H1 (cell line): ENCODE data around the gene ASB7. TPM values are rescaled to one million over a fixed set of nuclear protein-coding genes. Genes with fewer than 3 reads are reported as not detected.

Experiments used
- CTCF ChIA-PET: fragments of 300-600 bp; sonication (Branson Sonifier 250); formaldehyde crosslinking; loops from one replicate; lab custom pipeline; 2021; ENCODE audit not compliant: partially characterized antibody; lab: Charles Lee
- POLR2A ChIA-PET: fragments of 300-600 bp; sonication (Branson Sonifier 250); formaldehyde crosslinking; loops from one replicate; lab custom pipeline; 2021; ENCODE audit warnings: inconsistent platforms; ENCODE audit not compliant: partially characterized antibody; lab: Charles Lee
- DNase-seq, 2 experiments: peaks; one replicate each; pipeline versions ENCODE4 v3.0.0 to v3.0.0-alpha.2; 2010 to 2022; ENCODE audit warnings: low spot score in 2 of 2, low read depth in 1 of 2, mixed read lengths in 1 of 2
- FAIRE-seq: peaks from 2 replicates; lab custom pipeline; 2011; peaks lifted over from hg19 to GRCh38; lab: Jason Lieb, UNC
- H2AFZ ChIP-seq: 2 replicates; pipeline ENCODE4 v1.8.1; 2012; ENCODE audit warnings: low read length, inconsistent platforms
- H2AK5ac ChIP-seq: 2 replicates; pipeline ENCODE4 v1.6.1; 2013; ENCODE audit warnings: low read depth, low read length
- H2BK120ac ChIP-seq: replicated peaks from 2 replicates; pipeline ENCODE3; 2013; ENCODE audit warnings: low read depth, low read length, inconsistent platforms
- H2BK12ac ChIP-seq: 2 replicates; pipeline ENCODE4 v1.6.1; 2013; ENCODE audit warnings: low read depth, low read length
- H2BK15ac ChIP-seq: 2 replicates; pipeline ENCODE4 v1.6.1; 2013; ENCODE audit warnings: low read length
- H2BK20ac ChIP-seq: 2 replicates; pipeline ENCODE4 v1.6.1; 2013; ENCODE audit warnings: low read length
- H2BK5ac ChIP-seq: 2 replicates; pipeline ENCODE4 v1.6.1; 2013; ENCODE audit warnings: low read depth, low read length
- H3K14ac ChIP-seq: 2 replicates; pipeline ENCODE4 v1.6.1; 2013; ENCODE audit warnings: inconsistent platforms; ENCODE audit not compliant: insufficient read length
- H3K18ac ChIP-seq: 2 replicates; pipeline ENCODE4 v1.6.1; 2013; ENCODE audit warnings: low read length; ENCODE audit errors: extremely low read depth
- H3K23ac ChIP-seq: 2 replicates; pipeline ENCODE4 v1.6.1; 2013; ENCODE audit warnings: inconsistent platforms; ENCODE audit not compliant: insufficient read length
- H3K23me2 ChIP-seq: 2 replicates; pipeline ENCODE4 v1.6.1; 2013; ENCODE audit warnings: low read depth, low read length
- H3K27ac ChIP-seq: 2 replicates; pipeline ENCODE4 v1.6.1; 2011; ENCODE audit warnings: low read depth, low read length, inconsistent platforms
- H3K27me3 ChIP-seq, 4 experiments: replicated peaks in 1 of 4; 1 replicate in 1 of 4; 2 replicates in 3 of 4; pipeline versions ENCODE4 v1.6.1 to v1.8.1; 2011 to 2013; ENCODE audit warnings: low read length in 3 of 4, mild to moderate bottlenecking in 3 of 4, inconsistent platforms in 2 of 4, mixed read lengths in 2 of 4, moderate library complexity in 1 of 4; ENCODE audit not compliant: control insufficient read depth in 3 of 4, insufficient read depth in 3 of 4; ENCODE audit errors: extremely low read depth in 1 of 4
- H3K36me3 ChIP-seq, 4 experiments: 2 replicates each; pipeline versions ENCODE4 v1.6.1 to v1.8.1; 2011 to 2013; ENCODE audit warnings: mild to moderate bottlenecking in 4 of 4, low read length in 3 of 4, moderate library complexity in 2 of 4, control low read depth in 1 of 4, inconsistent platforms in 1 of 4; ENCODE audit not compliant: insufficient read depth in 4 of 4, control insufficient read depth in 2 of 4
- H3K4ac ChIP-seq: replicated peaks from 2 replicates; pipeline ENCODE3; 2013; ENCODE audit warnings: low read length, low read depth, mixed read lengths, inconsistent platforms; ENCODE audit not compliant: insufficient read length
- H3K4me1 ChIP-seq, 4 experiments: replicated peaks in 1 of 4; 1 replicate in 1 of 4; 2 replicates in 3 of 4; pipeline versions ENCODE4 v1.6.1 to v1.8.1; 2011 to 2013; ENCODE audit warnings: low read length in 3 of 4, inconsistent platforms in 2 of 4, mixed read lengths in 1 of 4; ENCODE audit not compliant: insufficient read depth in 4 of 4, control insufficient read depth in 3 of 4
- H3K4me2 ChIP-seq, 2 experiments: 2 replicates each; pipeline versions ENCODE4 v1.6.1 to v1.8.1; 2011 to 2013; ENCODE audit warnings: low read depth in 2 of 2, low read length in 2 of 2, control low read depth in 1 of 2, inconsistent platforms in 1 of 2, mild to moderate bottlenecking in 1 of 2; ENCODE audit not compliant: insufficient read depth in 1 of 2
- H3K4me3 ChIP-seq, 4 experiments: fragments of 200-600, 300-600 bp in 1 of 4; sonication (generic), shearing (Covaris generic), sonication (Bioruptor Twin) in 1 of 4; 2 replicates each; pipeline versions ENCODE4 v1.5.1 to v1.8.1; 2011 to 2016; ENCODE audit warnings: low read length in 4 of 4, low read depth in 3 of 4, control low read depth in 2 of 4, inconsistent platforms in 2 of 4, mild to moderate bottlenecking in 2 of 4, mixed read lengths in 1 of 4, moderate library complexity in 1 of 4; ENCODE audit not compliant: insufficient read depth in 2 of 4; ENCODE audit errors: extremely low read depth in 1 of 4
- H3K56ac ChIP-seq: replicated peaks from 2 replicates; pipeline ENCODE3; 2013; ENCODE audit warnings: low read depth, mild to moderate bottlenecking, mixed read lengths, low read length, inconsistent platforms; ENCODE audit not compliant: insufficient read length
- H3K79me1 ChIP-seq: 2 replicates; pipeline ENCODE4 v1.6.1; 2013; ENCODE audit warnings: low read depth, low read length, control low read depth
- H3K79me2 ChIP-seq, 2 experiments: 2 replicates each; pipeline versions ENCODE4 v1.6.1 to v1.8.1; 2012 to 2013; ENCODE audit warnings: low read length in 2 of 2, mild to moderate bottlenecking in 2 of 2, inconsistent platforms in 1 of 2; ENCODE audit not compliant: insufficient read depth in 2 of 2, control insufficient read depth in 1 of 2
- H3K9ac ChIP-seq, 4 experiments: replicated peaks in 1 of 4; 1 replicate in 1 of 4; 2 replicates in 3 of 4; pipeline versions ENCODE4 v1.6.1 to v1.8.1; 2011 to 2013; ENCODE audit warnings: low read depth in 3 of 4, low read length in 3 of 4, control low read depth in 2 of 4, mild to moderate bottlenecking in 2 of 4, moderate library complexity in 2 of 4, inconsistent platforms in 1 of 4; ENCODE audit errors: extremely low read depth in 1 of 4
- H3K9me3 ChIP-seq, 2 experiments: 2 replicates each; pipeline versions ENCODE4 v1.6.1 to v1.8.1; 2012 to 2013; ENCODE audit warnings: mild to moderate bottlenecking in 2 of 2, moderate library complexity in 2 of 2, control low read depth in 1 of 2, inconsistent platforms in 1 of 2, low read depth in 1 of 2, low read length in 1 of 2, mixed read lengths in 1 of 2; ENCODE audit not compliant: insufficient read depth in 2 of 2
- H4K20me1 ChIP-seq, 2 experiments: replicated peaks in 1 of 2; 2 replicates each; pipeline versions ENCODE3 to v1.8.1; 2011 to 2013; ENCODE audit warnings: inconsistent platforms in 2 of 2, low read length in 2 of 2, mild to moderate bottlenecking in 1 of 2; ENCODE audit not compliant: insufficient read depth in 2 of 2, control insufficient read depth in 1 of 2
- H4K5ac ChIP-seq: 2 replicates; pipeline ENCODE4 v1.6.1; 2013; ENCODE audit warnings: low read length, low read depth, mixed read lengths, inconsistent platforms; ENCODE audit not compliant: insufficient read length
- H4K8ac ChIP-seq: 2 replicates; pipeline ENCODE4 v1.8.0; 2013; ENCODE audit warnings: mild to moderate bottlenecking, moderate library complexity, low read length, inconsistent platforms; ENCODE audit not compliant: insufficient read depth; ENCODE audit errors: extremely low read depth
- H4K91ac ChIP-seq: replicated peaks from 2 replicates; pipeline ENCODE3; 2013; ENCODE audit warnings: low read length, mixed read lengths, inconsistent platforms; ENCODE audit not compliant: insufficient read length
- BRCA1 ChIP-seq: IDR thresholded peaks from 2 replicates; pipeline ENCODE4 v1.6.1; 2012; ENCODE audit warnings: low read depth, low read length, improper control_type of control experiment
- EGR1 ChIP-seq: IDR thresholded peaks from 2 replicates; pipeline ENCODE4 v1.6.1; 2011; ENCODE audit warnings: low read depth, low read length, borderline replicate concordance
- GTF2F1 ChIP-seq: IDR thresholded peaks from 2 replicates; pipeline ENCODE4 v1.6.1; 2012; ENCODE audit warnings: low read depth, low read length, improper control_type of control experiment, borderline replicate concordance
- NRF1 ChIP-seq: IDR thresholded peaks from 2 replicates; pipeline ENCODE4 v1.6.1; 2011; ENCODE audit warnings: mild to moderate bottlenecking, low read depth, low read length, improper control_type of control experiment
- POU5F1 ChIP-seq: IDR thresholded peaks from 2 replicates; pipeline ENCODE4 v1.6.1; 2011; ENCODE audit warnings: low read depth, mild to moderate bottlenecking, low read length, moderate library complexity
- RBBP5 ChIP-seq: IDR thresholded peaks from 2 replicates; pipeline ENCODE4 v1.7.1; 2012; ENCODE audit warnings: low read depth, mild to moderate bottlenecking, inconsistent platforms, low read length, moderate library complexity, borderline replicate concordance
- RXRA ChIP-seq: IDR thresholded peaks from 2 replicates; pipeline ENCODE4 v1.6.1; 2011; ENCODE audit warnings: low read depth, mild to moderate bottlenecking, low read length, moderate library complexity; ENCODE audit not compliant: insufficient read depth
- SIN3A ChIP-seq, 2 experiments: IDR thresholded peaks in 1 of 2; conservative IDR thresholded peaks in 1 of 2; 2 replicates each; pipeline ENCODE4 v1.6.1; 2011 to 2012; ENCODE audit warnings: low read length in 2 of 2, improper control_type of control experiment in 1 of 2, low read depth in 1 of 2, mild to moderate bottlenecking in 1 of 2
- TAF1 ChIP-seq: IDR thresholded peaks from 2 replicates; pipeline ENCODE4 v1.6.1; 2011; ENCODE audit warnings: mild to moderate bottlenecking, low read depth, low read length
- TEAD4 ChIP-seq: IDR thresholded peaks from 2 replicates; pipeline ENCODE4 v1.6.1; 2012; ENCODE audit warnings: low read depth, low read length, inconsistent platforms, mixed read lengths
- ZNF274 ChIP-seq: IDR thresholded peaks from 2 replicates; pipeline ENCODE4 v1.7.0; 2012; ENCODE audit warnings: low read length, borderline replicate concordance; ENCODE audit errors: extremely low read depth
- WGBS, 2 experiments: shearing (Covaris generic) in 1 of 2; methylation state at CpG; one replicate each; pipeline versions ENCODE4 v1.1.6 to v1.1.7; 2013 to 2015; ENCODE audit warnings: low lambda C conversion rate in 2 of 2, mixed read lengths in 2 of 2, inconsistent platforms in 1 of 2, low coverage in 1 of 2, missing lambda C conversion rate in 1 of 2; ENCODE audit not compliant: insufficient replicate concordance in 2 of 2, insufficient coverage in 1 of 2, insufficient read length in 1 of 2; ENCODE audit errors: extremely low coverage in 1 of 2, missing lambda C conversion rate in 1 of 2; 5-methylcytosine and 5-hydroxymethylcytosine counted together
- polyA plus RNA-seq, 7 experiments: library from polyadenylated mRNA; depleted of rRNA in 3 of 7; stranded (reverse) in 5 of 7; unstranded in 2 of 7; fragments of >200 nt in 5 of 7; fragments of 200-250 nt in 2 of 7; gene quantifications; 1 replicate in 5 of 7; 2 replicates in 1 of 7; 4 replicates in 1 of 7; pipeline versions ENCODE4 v1.2.1 to v1.2.3, GENCODE V29; 2011 to 2013; ENCODE audit warnings: missing spikeins in 2 of 7, mixed read lengths in 2 of 7
- total RNA-seq: library from RNA; stranded (reverse); fragmentation: NEBNext Ultra II Directional; extraction: Animal tissue kit (Norgen Biotek cat#: 25700); gene quantifications from 2 replicates; pipeline ENCODE4 v1.2.1, GENCODE V29; 2021
- TF ChIP-seq, protein P1 (sequence below): IDR thresholded peaks from 2 replicates; pipeline ENCODE4 v1.6.1; 2011; ENCODE audit warnings: low read length, improper control_type of control experiment

ASB7 gene
- total and polyA plus RNA-seq, 2 of the 8 experiments (the other 6 are each of a cell fraction or from before 2014, with no cell fraction given), result 5.2 to 12.8 TPM

DNA sequence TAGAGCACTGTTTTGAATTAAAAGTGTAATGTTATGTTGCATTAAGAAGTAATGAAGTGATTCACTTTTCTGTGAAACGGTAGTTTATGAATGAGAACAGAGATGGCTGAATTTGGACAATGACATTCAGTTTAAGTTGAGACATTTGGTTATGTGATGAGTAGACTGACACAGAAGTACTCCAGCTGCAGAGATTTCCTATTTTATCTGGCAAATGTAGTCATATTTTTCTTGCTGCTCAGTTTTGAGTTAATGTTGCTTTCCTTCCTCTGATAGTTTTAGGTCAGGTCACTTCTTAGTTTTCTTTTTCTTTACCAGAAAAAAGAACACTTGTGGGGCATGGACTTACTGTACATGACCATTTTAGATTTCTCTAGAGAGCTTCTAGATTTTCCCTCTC is 51.2 kb downstream of the ASB7 start:
- POLR2A ChIA-PET, result no interaction called here
- FAIRE-seq (no peak), DNase-seq (no peak)
- Histone ChIP-seq H4K5ac (no peak overlapping the region), H2BK20ac (no peak overlapping the region), H3K56ac (no peak overlapping the region), H2AFZ (no peak overlapping the region), H3K4me2 (no peak overlapping the region), H3K4me1 (peaks cover 0 to 3% (median 1%) of the 10 kb centered on the region in 4 experiments; a peak in 1 of 7 replicates), H2BK5ac (no peak overlapping the region), H2AK5ac (no peak overlapping the region), H3K36me3 (no peaks in the 10 kb centered on the region), H3K79me1 (no peaks in the 10 kb centered on the region), H4K8ac (no peak overlapping the region), H3K23ac (no peak overlapping the region), H4K91ac (no peak overlapping the region), H2BK12ac (no peak overlapping the region), H3K79me2 (no peaks in the 10 kb centered on the region), H3K23me2 (no peaks in the 10 kb centered on the region; the same call in 1 of the 2 replicates), H3K9me3 (no peaks in the 10 kb centered on the region), H3K18ac (no peak overlapping the region), H3K4me3 (no peak overlapping the region), H3K9ac (no peak overlapping the region), H3K4ac (no peak overlapping the region), H2BK120ac (no peak overlapping the region), H3K27ac (no peak overlapping the region), H3K14ac (no peak overlapping the region), H4K20me1 (no peaks in the 10 kb centered on the region), H3K27me3 (no peaks in the 10 kb centered on the region), H2BK15ac (no peak overlapping the region)
- TF ChIP-seq EGR1, result no peak
- TF ChIP-seq GTF2F1, result no peak
- TF ChIP-seq RXRA, result no peak
- no peak for TF ChIP-seq BRCA1
- no peak for TF ChIP-seq NRF1
- TF ChIP-seq, protein P1, sequence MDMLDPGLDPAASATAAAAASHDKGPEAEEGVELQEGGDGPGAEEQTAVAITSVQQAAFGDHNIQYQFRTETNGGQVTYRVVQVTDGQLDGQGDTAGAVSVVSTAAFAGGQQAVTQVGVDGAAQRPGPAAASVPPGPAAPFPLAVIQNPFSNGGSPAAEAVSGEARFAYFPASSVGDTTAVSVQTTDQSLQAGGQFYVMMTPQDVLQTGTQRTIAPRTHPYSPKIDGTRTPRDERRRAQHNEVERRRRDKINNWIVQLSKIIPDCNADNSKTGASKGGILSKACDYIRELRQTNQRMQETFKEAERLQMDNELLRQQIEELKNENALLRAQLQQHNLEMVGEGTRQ, result no peak
- no peak for TF ChIP-seq POU5F1
- no peak for TF ChIP-seq TAF1
- TF ChIP-seq RBBP5, result no peak
- no peak for TF ChIP-seq SIN3A (conservative IDR thresholded peaks at IDR 0.05 in 1 of 2, IDR thresholded peaks at IDR 0.05 in 1 of 2; ENCODE audit: low read depth in 1 of 2, low read length in 2 of 2)
- no peak for TF ChIP-seq TEAD4
- TF ChIP-seq ZNF274, result no peak
- WGBS, 2 experiments, result 88% methylated on average over 1 of the region's 1 CpG; no CpG with 5 or more reads in 1 of the 2 experiments
- CTCF ChIA-PET, result interaction anchor here (0.7 to 3.8 kb wide), 5 partner anchors 17 to 355 kb away, joined by 3 to 15 read pairs (median 3); no protein-coding TSS in a partner anchor
